HL-60/S4 (cell line): Measurements from ENCODE around the gene MYO18A.

ENCODE experiments used
- in situ Hi-C: fragments of 300-500 bp; cut with MboI; formaldehyde crosslinking; loops from 2 replicates; pipeline ENCODE4 v1.14.3; 2022; ENCODE audit warnings: low sequenced_read_pairs

The MYO18A gene

DNA sequence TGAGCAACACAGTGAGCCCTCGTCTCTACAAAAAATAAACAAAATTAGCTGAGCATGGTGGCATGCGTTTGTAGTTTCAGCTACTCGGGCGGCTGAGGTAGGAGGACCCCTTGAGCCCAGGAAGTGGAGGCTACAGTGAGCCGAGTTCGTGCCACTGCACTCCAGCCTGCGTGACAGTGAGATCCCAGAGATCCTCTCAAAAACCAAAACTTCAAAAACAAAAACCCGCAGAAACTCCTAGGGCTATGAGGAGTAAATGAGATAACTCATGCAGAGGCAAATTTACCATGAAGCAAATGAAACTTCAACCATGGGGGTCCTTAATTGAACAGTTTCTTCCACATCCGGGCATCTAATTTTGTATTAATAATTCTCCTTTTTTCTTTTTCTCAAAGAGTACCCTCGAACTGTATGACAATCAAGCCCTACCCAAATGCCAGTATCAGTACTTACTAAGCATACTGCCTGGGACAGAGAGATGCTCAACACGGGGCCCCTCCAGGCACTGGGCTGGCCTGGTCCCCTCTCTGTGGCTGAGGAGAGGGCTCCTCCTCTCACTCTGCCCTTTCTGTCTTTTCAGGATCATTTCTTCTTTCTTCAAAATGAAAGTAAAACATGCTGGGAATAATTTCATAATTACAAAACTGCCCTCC lies 138.0 kb downstream of the MYO18A start:
- in situ Hi-C loops: no loop called here

DNA sequence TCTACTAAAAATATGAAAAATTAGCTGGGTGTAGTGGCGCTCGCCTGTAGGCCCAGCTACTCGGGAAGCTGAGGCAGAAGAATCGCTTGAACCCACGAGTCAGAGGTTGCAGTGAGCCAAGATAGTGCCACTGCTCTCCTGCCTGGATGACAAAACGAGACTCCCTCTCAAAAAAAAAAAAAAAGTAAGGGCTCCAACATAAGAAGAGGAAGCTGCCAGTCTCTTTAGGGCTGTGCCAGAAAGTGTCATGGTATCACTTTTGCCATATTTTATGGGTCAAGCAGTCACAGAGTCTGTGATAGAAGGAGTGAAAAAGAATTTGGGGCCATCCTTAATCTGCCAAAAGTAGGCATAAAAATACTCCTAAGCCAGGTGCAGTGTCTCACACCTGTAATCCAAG lies 138.6 kb downstream of the MYO18A start:
- in situ Hi-C loops: no loop called here

- in situ Hi-C loops: no loop called here
Measured at GRCh38 chr17:29041091-29041490, 139.1 kb downstream of the MYO18A start.

- in situ Hi-C loops: no loop called here
Measured at GRCh38 chr17:29039764-29040598, 140.2 kb downstream of the MYO18A start.

DNA sequence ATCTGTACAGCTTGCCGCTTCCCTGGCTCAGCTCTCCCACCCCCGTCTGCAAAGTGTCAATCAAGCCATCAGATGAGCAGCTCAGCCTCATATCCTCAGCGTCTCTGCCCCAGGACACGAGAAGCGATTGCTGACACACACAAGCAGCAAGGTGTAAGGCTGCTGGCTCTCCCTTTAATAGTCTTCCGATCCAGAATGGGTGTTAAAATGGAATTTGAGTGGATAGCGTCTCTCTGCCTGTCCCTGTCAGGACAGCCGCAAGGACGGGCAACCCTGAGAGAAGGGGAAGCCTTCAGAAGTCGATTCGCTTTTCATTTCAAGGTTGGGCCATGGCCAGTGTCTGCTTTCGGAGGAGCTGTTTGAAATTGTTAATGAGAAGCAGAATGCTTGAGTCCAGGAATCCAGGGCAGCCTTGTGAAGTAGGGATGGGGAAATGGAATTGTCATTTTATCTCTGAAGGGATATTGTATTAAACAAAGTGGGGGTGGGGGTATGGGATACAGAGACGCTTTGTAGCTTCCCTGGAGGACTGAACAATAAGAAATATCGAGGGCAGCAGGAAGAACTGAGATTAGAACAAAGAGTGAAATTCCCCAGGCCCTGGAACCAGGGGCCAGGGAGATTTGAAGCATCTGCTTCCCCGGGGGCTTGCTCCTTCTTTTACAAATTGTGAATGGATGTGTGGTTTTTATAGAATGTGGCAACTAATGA lies 142.0 kb downstream of the MYO18A start:
- in situ Hi-C loops: no loop called here

DNA sequence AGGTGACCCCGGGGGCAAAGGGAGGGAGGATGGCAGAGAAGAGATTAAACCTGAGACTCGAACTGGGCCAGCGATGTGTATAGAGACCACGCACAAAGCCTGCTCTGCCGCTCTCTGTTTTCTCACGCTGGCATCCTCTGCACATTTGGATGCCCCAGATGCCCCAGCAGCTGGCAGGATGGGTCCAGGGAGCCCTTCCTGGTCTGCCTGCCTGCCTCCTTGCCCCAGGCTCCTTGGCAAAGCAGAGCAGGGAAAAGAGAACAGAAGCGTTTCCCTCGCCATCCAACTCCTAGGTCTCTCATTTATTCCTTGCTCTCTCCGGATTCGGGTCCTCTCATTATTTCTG lies 142.5 kb downstream of the MYO18A start:
- in situ Hi-C loops: no loop called here

- in situ Hi-C loops: no loop called here
Measured at GRCh38 chr17:29036584-29036983, 143.6 kb downstream of the MYO18A start.

- in situ Hi-C loops: no loop called here
Measured at GRCh38 chr17:29034510-29034909, 145.7 kb downstream of the MYO18A start.

GRCh38 chr17:29032857-29033197 lies 147.4 kb downstream of the MYO18A start:
- in situ Hi-C loops: no loop called here

DNA sequence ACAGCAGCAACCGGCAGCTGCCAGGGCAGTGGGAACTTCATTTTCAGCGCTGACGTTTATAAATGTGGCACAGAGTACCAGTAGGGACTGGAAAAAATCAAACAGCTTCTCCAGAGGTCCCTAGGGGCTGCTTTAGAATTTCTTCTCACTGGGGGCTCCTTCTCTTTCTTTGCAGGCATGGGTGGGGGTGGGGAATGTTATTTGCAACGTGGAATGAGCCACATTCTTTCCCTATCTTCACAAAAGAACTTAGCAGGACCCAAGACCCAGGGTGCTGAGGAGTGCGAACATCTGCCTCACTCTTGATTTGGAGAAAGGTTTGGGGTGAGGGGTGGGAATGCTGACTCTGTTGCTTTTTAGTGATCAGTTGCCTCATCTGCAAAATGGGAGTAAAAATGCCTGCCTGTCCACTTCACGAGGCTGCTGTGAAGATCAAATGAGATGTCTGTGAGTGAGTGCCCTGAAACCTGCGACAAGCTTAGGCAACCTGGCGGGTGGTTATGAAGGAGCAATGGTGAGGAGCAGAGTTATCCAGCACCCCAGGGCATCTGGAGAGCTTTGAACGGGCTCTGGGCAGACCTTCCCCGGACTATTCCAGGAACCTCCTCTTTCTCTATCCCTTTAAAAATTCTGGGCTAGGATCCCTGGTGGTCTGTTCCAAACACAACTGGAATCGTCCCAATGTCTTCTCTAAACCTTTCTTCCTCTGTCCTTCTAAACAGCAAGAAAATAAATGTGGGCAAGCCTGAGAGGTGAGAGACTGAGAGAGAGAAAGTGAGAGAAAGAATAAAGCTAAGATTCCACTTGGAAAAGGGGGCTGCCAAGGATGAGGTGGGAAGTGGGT lies 148.0 kb downstream of the MYO18A start:
- in situ Hi-C loops: no loop called here

DNA sequence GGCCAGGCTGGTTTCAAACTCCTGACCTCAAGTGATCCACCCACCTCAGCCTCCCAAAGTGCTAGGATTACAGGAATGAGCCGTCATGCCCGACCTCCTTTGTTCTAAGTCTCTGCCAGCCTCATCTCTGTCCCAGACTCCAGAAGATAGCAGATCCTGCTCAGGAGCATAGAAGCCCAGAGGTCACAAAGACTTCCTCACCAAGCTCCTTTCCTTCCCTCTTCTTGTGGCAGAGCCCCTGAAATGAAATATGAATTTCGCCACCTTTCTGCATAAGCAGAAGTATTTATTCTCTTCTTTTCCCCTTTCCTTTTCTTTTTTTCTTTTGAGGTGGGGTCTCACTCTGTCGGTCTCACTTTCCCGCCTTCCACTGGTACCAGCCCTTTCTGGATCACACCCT lies 148.7 kb downstream of the MYO18A start:
- in situ Hi-C loops: no loop called here

DNA sequence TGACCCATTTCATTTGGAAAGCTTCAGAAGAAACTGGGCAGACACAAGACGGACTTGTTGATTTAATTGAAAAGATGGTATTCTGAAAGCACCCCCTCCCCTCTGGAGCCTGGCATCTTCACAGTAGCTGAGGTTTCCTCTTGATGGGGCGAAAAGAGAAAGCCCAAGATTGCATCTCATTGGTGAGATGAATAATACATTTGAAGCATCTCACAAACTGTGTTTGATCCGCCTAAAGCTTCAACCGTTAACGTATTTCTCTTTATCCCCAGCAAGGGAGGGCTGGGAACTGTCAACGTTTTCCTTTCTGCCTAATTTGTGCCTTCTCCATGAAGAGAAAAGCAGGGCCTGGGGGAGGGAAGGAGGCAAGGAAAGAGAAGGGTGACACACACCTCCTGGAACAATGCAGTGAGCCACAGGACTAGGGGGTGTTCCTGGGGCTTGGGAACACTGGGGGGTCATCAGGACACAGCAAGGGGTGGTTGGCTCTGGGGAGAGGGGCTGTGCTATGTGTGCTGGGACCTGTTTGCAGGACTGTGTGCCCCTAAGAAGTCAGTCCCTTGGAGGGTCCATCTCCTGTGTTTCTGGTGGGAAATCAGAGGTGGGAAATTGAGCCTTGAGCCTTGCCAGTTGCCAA lies 155.8 kb downstream of the MYO18A start:
- in situ Hi-C loops: no loop called here

DNA sequence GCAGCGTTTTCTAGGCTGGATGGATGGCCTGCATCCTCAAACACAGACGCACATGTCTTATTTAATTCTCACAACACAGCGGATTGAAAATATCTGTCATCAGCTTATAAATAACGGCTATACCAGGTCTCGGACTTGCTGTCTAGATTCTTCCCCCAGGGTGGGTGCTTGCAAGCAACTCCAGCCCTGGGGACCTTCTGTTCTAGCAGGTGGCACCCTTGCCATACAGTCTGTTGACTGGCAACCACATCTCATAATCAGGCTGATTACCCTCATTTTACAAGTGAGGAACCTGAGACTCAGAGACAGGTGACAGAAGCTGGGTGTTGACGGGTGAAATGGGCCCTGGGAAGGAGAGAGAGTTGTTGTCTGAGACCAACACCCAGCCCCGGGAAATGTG lies 158.1 kb downstream of the MYO18A start:
- in situ Hi-C loops: no loop called here

- in situ Hi-C loops: no loop called here
Measured at GRCh38 chr17:29021226-29021625, 159.0 kb downstream of the MYO18A start.
